Measurements from ENCODE around the gene AMDHD2.

Gene AMDHD2

GRCh38 chr16:2483939-2484897 lies 36.0 kb upstream of the AMDHD2 start:
- no peaks in the 10 kb centered on the region for H3K27me3 ChIP-seq (ENCODE audit: insufficient read depth, insufficient read length)
- DNase-seq (ENCODE audit: low read depth, low spot score) = no peak
- no peak overlapping the region for H3K4me3 ChIP-seq (ENCODE audit: insufficient read length, low read depth)
- no peak overlapping the region for H3K9ac ChIP-seq (ENCODE audit: insufficient read length, low read depth)
- H3K9me3 ChIP-seq (ENCODE audit: insufficient read depth, low read length) = no peaks in the 10 kb centered on the region
- peaks cover 15% of the 10 kb centered on the region for H3K4me1 ChIP-seq (ENCODE audit: insufficient read depth, insufficient read length)
- H3K36me3 ChIP-seq (ENCODE audit: insufficient read depth, insufficient read length, low read length) = peaks cover under 1% of the 10 kb centered on the region
- TF ChIP-seq YY1 (IDR thresholded peaks at IDR 0.05; ENCODE audit: insufficient read depth, insufficient read length) (no peak), ZNF274 (IDR thresholded peaks at IDR 0.05; ENCODE audit: low read depth, low read length) (no peak), SUZ12 (IDR thresholded peaks at IDR 0.05; ENCODE audit: extremely low read depth, insufficient read depth, insufficient read length) (no peak)

DNA sequence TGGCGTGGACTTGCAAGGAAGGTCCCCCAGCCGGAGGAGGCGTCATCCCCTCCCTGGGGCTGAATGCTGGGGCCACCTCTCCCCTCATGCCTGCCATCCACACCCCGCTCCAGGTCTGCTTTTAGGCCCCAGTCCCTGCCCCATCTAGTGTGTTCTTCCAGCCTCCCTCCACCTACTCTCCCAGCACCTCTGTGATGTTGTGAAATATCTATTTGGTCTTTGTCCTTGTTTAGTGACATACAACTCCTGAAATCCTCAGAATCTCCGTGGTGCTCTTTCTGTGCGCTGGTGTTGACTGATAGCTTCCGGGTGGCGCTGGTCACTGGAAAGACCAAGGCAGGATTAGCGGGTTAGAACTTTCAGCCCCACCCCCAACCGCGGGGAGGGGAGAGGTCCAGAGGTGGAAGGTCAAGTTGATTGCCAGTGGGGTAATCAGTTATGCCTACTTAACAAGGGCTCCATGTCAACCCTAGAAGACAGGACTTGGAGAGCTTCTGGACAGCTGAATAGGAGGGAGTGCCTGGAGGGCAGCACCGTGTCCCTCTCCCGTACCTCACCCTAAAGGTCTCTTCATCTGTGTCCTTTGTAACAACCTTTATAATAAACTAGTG lies 35.2 kb upstream of the AMDHD2 start:
- Histone ChIP-seq H3K9ac (ENCODE audit: insufficient read length, low read depth) (no peak overlapping the region), H3K27me3 (ENCODE audit: insufficient read depth, insufficient read length) (no peaks in the 10 kb centered on the region), H3K36me3 (ENCODE audit: insufficient read depth, insufficient read length, low read length) (peaks cover 2% of the 10 kb centered on the region), H3K4me3 (ENCODE audit: insufficient read length, low read depth) (no peak overlapping the region), H3K9me3 (ENCODE audit: insufficient read depth, low read length) (no peaks in the 10 kb centered on the region), H3K4me1 (ENCODE audit: insufficient read depth, insufficient read length) (peaks cover 15% of the 10 kb centered on the region)
- DNase-seq (ENCODE audit: low read depth, low spot score) = no peak
- no peak for TF ChIP-seq SUZ12 (IDR thresholded peaks at IDR 0.05; ENCODE audit: extremely low read depth, insufficient read depth, insufficient read length)
- TF ChIP-seq YY1 (IDR thresholded peaks at IDR 0.05; ENCODE audit: insufficient read depth, insufficient read length) = no peak
- TF ChIP-seq ZNF274 (IDR thresholded peaks at IDR 0.05; ENCODE audit: low read depth, low read length) = no peak

DNA sequence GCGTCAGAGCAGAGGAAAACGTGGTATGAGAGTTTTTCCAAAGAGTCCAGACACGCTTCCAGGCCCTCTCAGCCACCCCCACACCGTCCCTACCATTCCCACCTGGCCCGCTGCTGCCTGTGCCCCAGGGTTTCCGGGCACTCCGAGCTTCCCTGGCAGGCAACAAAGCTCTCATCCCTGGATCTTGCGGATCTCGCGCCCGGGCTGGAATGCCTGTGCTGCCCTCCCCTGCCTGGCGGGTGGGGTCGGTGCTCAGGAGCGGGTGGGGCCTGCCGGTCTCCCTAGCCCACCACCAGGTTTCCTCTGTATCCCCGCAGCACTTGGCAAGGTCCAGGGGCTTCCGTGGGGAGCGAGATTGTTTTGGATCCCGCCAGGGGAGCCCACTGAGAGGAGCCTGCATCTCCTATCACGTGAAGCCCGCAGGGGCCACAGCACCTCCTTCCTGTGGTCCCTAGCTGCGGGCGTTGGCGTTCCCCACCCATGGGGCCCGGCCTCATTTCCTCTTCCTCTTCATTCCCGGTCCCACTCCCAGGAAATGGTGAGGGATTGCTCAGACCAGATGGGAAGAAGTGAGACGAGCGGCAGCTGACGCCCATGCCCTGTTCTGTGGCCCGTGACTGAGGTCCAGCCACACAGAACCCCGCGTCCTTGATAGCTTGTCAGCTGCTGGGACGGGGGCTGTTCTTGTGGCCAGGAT lies 34.2 kb upstream of the AMDHD2 start:
- peaks cover 15% of the 10 kb centered on the region for H3K4me1 ChIP-seq (ENCODE audit: insufficient read depth, insufficient read length)
- H3K4me3 ChIP-seq (ENCODE audit: insufficient read length, low read depth) = no peak overlapping the region
- DNase-seq (ENCODE audit: low read depth, low spot score) = no peak
- no peak for TF ChIP-seq YY1 (IDR thresholded peaks at IDR 0.05; ENCODE audit: insufficient read depth, insufficient read length)
- no peak for TF ChIP-seq SUZ12 (IDR thresholded peaks at IDR 0.05; ENCODE audit: extremely low read depth, insufficient read depth, insufficient read length)
- TF ChIP-seq ZNF274 (IDR thresholded peaks at IDR 0.05; ENCODE audit: low read depth, low read length) = no peak
- H3K36me3 ChIP-seq (ENCODE audit: insufficient read depth, insufficient read length, low read length) = peaks cover 6% of the 10 kb centered on the region
- H3K27me3 ChIP-seq (ENCODE audit: insufficient read depth, insufficient read length) = no peaks in the 10 kb centered on the region
- H3K9me3 ChIP-seq (ENCODE audit: insufficient read depth, low read length) = no peaks in the 10 kb centered on the region
- peak overlapping the region; percentile 34 for H3K9ac ChIP-seq (ENCODE audit: insufficient read length, low read depth)

DNA sequence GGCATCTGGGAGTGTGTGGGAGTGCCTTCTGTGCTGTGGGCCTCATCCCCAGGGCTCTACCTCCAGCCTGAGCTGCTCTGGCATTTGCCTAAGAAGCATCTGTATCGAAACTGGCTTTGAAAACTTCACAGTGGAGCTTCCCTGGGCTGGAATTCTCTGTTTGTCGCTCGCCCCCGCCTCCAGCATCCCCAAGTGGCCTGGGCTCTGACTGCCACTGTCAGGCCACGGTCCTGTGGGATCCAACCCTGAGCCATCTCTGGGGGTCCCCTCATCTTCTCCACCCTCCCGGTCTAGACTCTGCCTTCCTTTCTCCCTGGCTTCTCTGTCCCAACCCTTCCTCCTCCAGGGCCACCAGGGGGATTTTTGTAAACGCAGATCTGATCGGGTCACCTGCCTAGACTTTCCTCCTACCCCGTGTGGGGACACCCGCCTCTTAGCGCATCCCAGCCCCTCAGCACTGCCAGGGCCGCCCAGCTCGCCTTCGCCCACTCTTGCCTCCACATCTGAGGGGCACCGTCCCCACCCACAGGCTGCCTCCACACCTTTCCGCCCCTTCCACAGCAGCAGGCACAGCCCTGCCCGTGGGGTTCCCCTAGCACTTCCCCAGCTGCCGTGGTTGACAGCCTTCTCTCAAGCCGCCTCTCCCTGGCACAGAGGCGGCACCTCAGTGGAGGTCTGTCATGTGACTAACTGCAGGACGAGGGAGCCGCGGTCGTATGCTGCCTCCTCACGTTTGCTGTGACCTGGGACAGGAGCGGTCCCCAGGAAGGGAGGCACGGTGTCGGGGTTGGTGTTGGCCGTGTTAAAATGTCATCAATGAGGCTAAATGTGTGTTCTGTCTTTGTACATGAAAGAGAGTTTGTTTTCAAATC lies 33.3 kb upstream of the AMDHD2 start:
- DNase-seq (ENCODE audit: low read depth, low spot score) = no peak
- H3K9me3 ChIP-seq (ENCODE audit: insufficient read depth, low read length) = no peaks in the 10 kb centered on the region
- TF ChIP-seq YY1 (IDR thresholded peaks at IDR 0.05; ENCODE audit: insufficient read depth, insufficient read length) = no peak
- TF ChIP-seq ZNF274 (IDR thresholded peaks at IDR 0.05; ENCODE audit: low read depth, low read length) = no peak
- no peak for TF ChIP-seq SUZ12 (IDR thresholded peaks at IDR 0.05; ENCODE audit: extremely low read depth, insufficient read depth, insufficient read length)
- peak overlapping the region; percentile 34 for H3K9ac ChIP-seq (ENCODE audit: insufficient read length, low read depth)
- H3K27me3 ChIP-seq (ENCODE audit: insufficient read depth, insufficient read length) = no peaks in the 10 kb centered on the region
- H3K36me3 ChIP-seq (ENCODE audit: insufficient read depth, insufficient read length, low read length) = peaks cover 6% of the 10 kb centered on the region
- peaks cover 15% of the 10 kb centered on the region for H3K4me1 ChIP-seq (ENCODE audit: insufficient read depth, insufficient read length)
- H3K4me3 ChIP-seq (ENCODE audit: insufficient read length, low read depth) = no peak overlapping the region

- TF ChIP-seq SUZ12 (IDR thresholded peaks at IDR 0.05; ENCODE audit: extremely low read depth, insufficient read depth, insufficient read length) = no peak
- no peak for TF ChIP-seq YY1 (IDR thresholded peaks at IDR 0.05; ENCODE audit: insufficient read depth, insufficient read length)
- no peaks in the 10 kb centered on the region for H3K9me3 ChIP-seq (ENCODE audit: insufficient read depth, low read length)
- H3K36me3 ChIP-seq (ENCODE audit: insufficient read depth, insufficient read length, low read length) = peaks cover 6% of the 10 kb centered on the region
- no peak overlapping the region for H3K4me3 ChIP-seq (ENCODE audit: insufficient read length, low read depth)
- no peaks in the 10 kb centered on the region for H3K27me3 ChIP-seq (ENCODE audit: insufficient read depth, insufficient read length)
- peak overlapping the region; percentile 36 for H3K9ac ChIP-seq (ENCODE audit: insufficient read length, low read depth)
- no peak for DNase-seq (ENCODE audit: low read depth, low spot score)
- H3K4me1 ChIP-seq (ENCODE audit: insufficient read depth, insufficient read length) = peaks cover 15% of the 10 kb centered on the region
Measured at GRCh38 chr16:2487517-2487842, 32.7 kb upstream of the AMDHD2 start.

- H3K36me3 ChIP-seq (ENCODE audit: insufficient read depth, insufficient read length, low read length) = peaks cover 6% of the 10 kb centered on the region
- H3K4me1 ChIP-seq (ENCODE audit: insufficient read depth, insufficient read length) = peaks cover 15% of the 10 kb centered on the region
- no peak overlapping the region for H3K4me3 ChIP-seq (ENCODE audit: insufficient read length, low read depth)
- H3K27me3 ChIP-seq (ENCODE audit: insufficient read depth, insufficient read length) = no peaks in the 10 kb centered on the region
- peak overlapping the region; percentile 36 for H3K9ac ChIP-seq (ENCODE audit: insufficient read length, low read depth)
- TF ChIP-seq SUZ12 (IDR thresholded peaks at IDR 0.05; ENCODE audit: extremely low read depth, insufficient read depth, insufficient read length) = no peak
- TF ChIP-seq YY1 (IDR thresholded peaks at IDR 0.05; ENCODE audit: insufficient read depth, insufficient read length) = no peak
- no peak for TF ChIP-seq ZNF274 (IDR thresholded peaks at IDR 0.05; ENCODE audit: low read depth, low read length)
- H3K9me3 ChIP-seq (ENCODE audit: insufficient read depth, low read length) = no peaks in the 10 kb centered on the region
- DNase-seq (ENCODE audit: low read depth, low spot score) = no peak
Measured at GRCh38 chr16:2487903-2488531, 32.2 kb upstream of the AMDHD2 start.
